ENCODE data around the gene TRIB2. TPM values are rescaled to one million over a fixed set of nuclear protein-coding genes. Genes with fewer than 3 reads are reported as not detected.

Gene TRIB2
- total RNA-seq, 1 donor from 2014 or later = 50.7 TPM

DNA sequence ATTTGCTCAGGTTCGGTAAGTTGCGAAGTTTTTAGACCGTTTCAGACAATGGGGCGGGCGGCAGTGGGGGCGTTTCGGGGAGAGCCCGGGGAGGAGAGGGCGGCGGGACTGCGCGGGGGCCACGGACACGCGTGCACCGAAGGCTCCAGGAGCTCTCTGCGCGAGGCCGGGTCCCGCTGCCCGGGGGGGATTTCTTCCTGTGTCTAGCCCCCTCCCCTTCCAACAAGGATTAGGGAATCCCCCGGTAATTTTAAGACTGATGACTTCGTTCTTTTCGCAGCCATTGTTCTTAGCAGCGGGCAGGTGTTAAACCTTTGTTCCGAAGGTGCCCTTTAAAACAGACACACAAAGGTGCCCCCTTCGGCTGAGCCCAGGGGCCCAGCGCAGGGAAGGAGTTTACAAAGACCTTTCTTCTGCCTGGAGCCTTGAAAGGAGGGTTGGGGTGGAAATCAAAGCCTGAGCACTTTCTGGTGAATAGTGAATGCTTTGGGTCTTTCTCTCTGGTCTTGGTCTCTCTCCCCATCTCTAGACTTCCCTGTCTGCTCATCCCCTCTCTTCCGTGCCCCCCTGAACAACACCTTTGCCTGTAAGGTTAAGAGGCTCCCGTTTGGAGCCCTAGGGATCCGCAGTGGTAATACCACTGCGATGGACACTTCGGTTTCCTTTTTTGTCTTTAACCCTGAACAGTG is 2.1 kb downstream of the TRIB2 start:
- TF ChIP-seq, protein P1, sequence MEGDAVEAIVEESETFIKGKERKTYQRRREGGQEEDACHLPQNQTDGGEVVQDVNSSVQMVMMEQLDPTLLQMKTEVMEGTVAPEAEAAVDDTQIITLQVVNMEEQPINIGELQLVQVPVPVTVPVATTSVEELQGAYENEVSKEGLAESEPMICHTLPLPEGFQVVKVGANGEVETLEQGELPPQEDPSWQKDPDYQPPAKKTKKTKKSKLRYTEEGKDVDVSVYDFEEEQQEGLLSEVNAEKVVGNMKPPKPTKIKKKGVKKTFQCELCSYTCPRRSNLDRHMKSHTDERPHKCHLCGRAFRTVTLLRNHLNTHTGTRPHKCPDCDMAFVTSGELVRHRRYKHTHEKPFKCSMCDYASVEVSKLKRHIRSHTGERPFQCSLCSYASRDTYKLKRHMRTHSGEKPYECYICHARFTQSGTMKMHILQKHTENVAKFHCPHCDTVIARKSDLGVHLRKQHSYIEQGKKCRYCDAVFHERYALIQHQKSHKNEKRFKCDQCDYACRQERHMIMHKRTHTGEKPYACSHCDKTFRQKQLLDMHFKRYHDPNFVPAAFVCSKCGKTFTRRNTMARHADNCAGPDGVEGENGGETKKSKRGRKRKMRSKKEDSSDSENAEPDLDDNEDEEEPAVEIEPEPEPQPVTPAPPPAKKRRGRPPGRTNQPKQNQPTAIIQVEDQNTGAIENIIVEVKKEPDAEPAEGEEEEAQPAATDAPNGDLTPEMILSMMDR (IDR thresholded peaks at IDR 0.05) = no peak
- DNase-seq = no peak

DNA sequence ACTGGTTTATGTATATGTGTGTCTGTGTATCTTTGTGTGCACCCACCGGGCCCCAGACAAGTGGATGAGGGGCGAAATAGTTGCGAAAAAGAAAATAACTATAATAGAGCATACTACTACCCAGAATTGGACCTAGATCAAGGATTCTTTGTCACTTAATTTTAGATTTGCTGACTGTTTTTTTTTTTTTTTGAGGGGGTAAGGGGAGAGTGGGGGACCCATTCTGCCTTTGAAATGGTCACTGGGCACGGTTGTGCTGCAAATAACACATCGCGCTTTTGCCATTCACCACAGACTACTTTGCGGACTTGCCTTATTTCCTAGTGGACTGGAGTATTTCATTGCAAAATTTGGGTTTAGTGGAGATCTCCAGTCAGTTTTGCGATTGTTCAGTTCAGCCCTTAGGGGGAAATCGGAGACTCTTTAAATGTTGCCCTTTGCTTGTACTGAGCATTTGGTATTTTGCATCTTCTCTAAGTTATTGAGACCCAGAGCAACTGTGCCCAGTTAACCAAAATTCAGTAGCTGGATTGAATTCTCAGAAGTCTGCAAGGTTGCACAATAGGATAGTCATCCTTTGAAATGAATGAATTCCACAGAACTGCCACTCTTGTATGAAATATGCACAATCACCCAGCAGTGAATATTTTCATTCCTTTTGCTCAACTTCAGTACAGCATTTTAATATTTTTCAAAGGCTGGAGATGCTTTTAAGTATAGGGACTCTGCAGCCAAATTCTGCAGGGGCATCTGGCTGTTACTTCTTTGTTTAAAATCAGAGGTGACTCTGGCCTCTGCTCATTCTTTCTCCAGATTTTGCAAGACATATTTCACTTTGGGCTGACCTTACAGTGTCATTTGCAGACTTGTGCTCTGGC is 2.9 kb downstream of the TRIB2 start:
- Histone ChIP-seq H3K4me3 (peak overlapping the region; percentile 93), H3K9me3 (no peaks in the 10 kb centered on the region), H3K4me1 (peaks cover 42% of the 10 kb centered on the region), H3K27ac (peak overlapping the region; percentile 90), H3K36me3 (peaks cover 17% of the 10 kb centered on the region), H3K27me3 (no peaks in the 10 kb centered on the region)
- TF ChIP-seq, protein P1 (IDR thresholded peaks at IDR 0.05) = no peak
- DNase-seq (no peak), ATAC-seq (no peak)
- intact Hi-C loops (cut with DNase I) = loop anchor here (5.0 to 10.0 kb wide), 3 partner anchors 208 to 855 kb away; no protein-coding TSS in a partner anchor

More for the DNA sequence above, 2.1 kb downstream of the TRIB2 start:
- H3K27me3 ChIP-seq = no peaks in the 10 kb centered on the region
- H3K27ac ChIP-seq = peak overlapping the region; percentile 90
- H3K4me1 ChIP-seq = peaks cover 39% of the 10 kb centered on the region
- H3K9me3 ChIP-seq = no peaks in the 10 kb centered on the region
- intact Hi-C loops (cut with DNase I) = loop anchor here (10.0 kb wide), 1 partner anchor 854 kb away; no protein-coding TSS in a partner anchor
- no peak for ATAC-seq
- peak overlapping the region; percentile 93 for H3K4me3 ChIP-seq
- peaks cover 9% of the 10 kb centered on the region for H3K36me3 ChIP-seq

DNA sequence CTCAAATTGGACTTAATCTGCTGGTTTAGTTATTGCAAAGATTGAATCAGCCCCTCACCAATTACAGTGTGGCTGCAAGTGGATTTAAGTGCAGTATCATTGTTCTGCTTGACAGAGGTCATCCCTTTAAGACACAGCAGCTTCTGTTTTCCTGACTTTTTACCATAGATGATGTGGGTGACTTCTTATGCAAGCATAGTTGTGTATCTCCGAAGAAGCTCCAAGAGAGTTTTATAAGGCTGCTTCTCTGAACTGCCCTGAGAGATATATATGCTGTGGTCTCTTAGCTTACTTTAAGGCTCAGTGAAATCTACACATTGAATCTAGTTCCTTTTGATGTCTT is 3.5 kb downstream of the TRIB2 start:
- Histone ChIP-seq H3K4me1 (peaks cover 43% of the 10 kb centered on the region), H3K9me3 (no peaks in the 10 kb centered on the region), H3K4me3 (peak overlapping the region; percentile 93), H3K27me3 (no peaks in the 10 kb centered on the region), H3K27ac (no peak overlapping the region), H3K36me3 (peaks cover 23% of the 10 kb centered on the region)
- TF ChIP-seq, protein P1 (IDR thresholded peaks at IDR 0.05) = no peak
- intact Hi-C loops (cut with DNase I) = loop anchor here (5.0 to 10.0 kb wide), 2 partner anchors 207 to 285 kb away; no protein-coding TSS in a partner anchor
- DNase-seq (no peak), ATAC-seq (no peak)

DNA sequence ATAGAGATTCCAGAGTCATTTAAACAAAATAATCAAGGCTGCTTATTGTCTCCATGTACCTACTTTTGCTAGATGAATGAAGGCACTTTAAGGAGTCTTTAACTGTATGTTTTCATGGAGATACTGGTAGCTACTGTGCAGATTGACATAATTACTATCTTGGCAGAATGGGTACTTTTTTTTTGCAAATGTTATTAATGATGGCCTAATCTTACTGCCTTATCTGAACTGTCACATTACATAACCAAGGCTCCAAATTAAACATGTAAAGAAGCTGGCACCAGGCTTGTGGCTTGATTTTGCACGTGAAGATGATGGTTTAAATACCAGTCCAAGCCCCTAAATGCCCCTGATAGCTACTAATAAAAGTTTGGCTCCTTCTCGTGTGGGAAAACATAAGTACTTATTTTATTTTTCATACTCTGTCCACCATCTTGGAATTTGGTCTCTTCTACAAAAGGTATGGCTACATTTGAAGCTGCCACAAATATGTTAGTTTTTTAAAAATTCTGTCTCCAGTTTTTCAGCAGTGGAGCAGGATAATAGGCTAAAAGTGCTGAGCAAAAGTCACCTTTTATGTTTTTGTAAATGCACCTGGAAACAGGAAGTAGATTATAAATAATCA is 4.1 kb downstream of the TRIB2 start:
- H3K4me3 ChIP-seq = peak overlapping the region; percentile 93
- DNase-seq (no peak), ATAC-seq (no peak)
- H3K36me3 ChIP-seq = peaks cover 29% of the 10 kb centered on the region
- H3K9me3 ChIP-seq = no peaks in the 10 kb centered on the region
- H3K27me3 ChIP-seq = no peaks in the 10 kb centered on the region
- intact Hi-C loops (cut with DNase I) = loop anchor here (5.0 to 10.0 kb wide), 2 partner anchors 206 to 284 kb away; no protein-coding TSS in a partner anchor
- TF ChIP-seq, protein P1 (IDR thresholded peaks at IDR 0.05) = no peak
- no peak overlapping the region for H3K27ac ChIP-seq
- peaks cover 43% of the 10 kb centered on the region for H3K4me1 ChIP-seq

All from upper lobe of right lung (tissue), 1 donor.